Adrenal gland (tissue), 5 donors: Measurements from ENCODE around the gene PRICKLE1.

ENCODE experiments used
- CTCF ChIP-seq, 6 experiments: fragments of 450-650 bp in 4 of 6; fragments of 200-600 bp in 2 of 6; sonication (generic) in 1 of 6; IDR thresholded peaks; 1 replicate in 5 of 6; 2 replicates in 1 of 6; pipeline versions ENCODE4 v1.5.1 to v1.8.0; 2016 to 2021; ENCODE audit warnings: antibody characterized with exemption in 6 of 6, mild to moderate bottlenecking in 2 of 6, moderate library complexity in 1 of 6
- POLR2A ChIP-seq, 2 donors: fragments of 450-650 bp; IDR thresholded peaks; one replicate each; pipeline ENCODE4 v1.6.1; 2017; ENCODE audit warnings: antibody characterized with exemption in 2 of 2, mild to moderate bottlenecking in 2 of 2, moderate library complexity in 1 of 2
- donor health status: DM: no; HTN: no; CAD: no.

GRCh38 chr12:42571327-42572009 lies 18.1 kb downstream of the PRICKLE1 start:
- TF ChIP-seq POLR2A (IDR thresholded peaks at IDR 0.05) (no peak), CTCF (IDR thresholded peaks at IDR 0.05) (no peak)
